ENCODE measurements around the gene ATP2B2. TPM values are rescaled to one million over a fixed set of nuclear protein-coding genes. Genes with fewer than 3 reads are reported as not detected.

The ATP2B2 gene
- polyA plus RNA-seq, 3 donors, result not detected

- H2AFZ ChIP-seq (ENCODE audit: insufficient read depth, low read depth, low read length, poor library complexity, severe bottlenecking), result no peak overlapping the region
- H3K36me3 ChIP-seq (replicated peaks in 1 of 2; ENCODE audit: control insufficient read depth in 1 of 2, insufficient read depth in 2 of 2, low read length in 2 of 2), result no peaks in the 10 kb centered on the region
- no peak overlapping the region for H3K4me2 ChIP-seq (replicated peaks; ENCODE audit: extremely low read depth, low read length, poor library complexity, severe bottlenecking)
- H3K4me1 ChIP-seq (ENCODE audit: control insufficient read depth in 1 of 2, insufficient read depth in 2 of 2, low read length in 2 of 2), result no peaks in the 10 kb centered on the region
- Mint-ChIP-seq H3K27ac (no peak overlapping the region), H3K4me1 (no peaks in the 10 kb centered on the region), H3K4me3 (no peak overlapping the region), H3K36me3 (no peaks in the 10 kb centered on the region), H3K27me3 (ENCODE audit: low read depth in 3 of 3) (peaks cover 5 to 8% (median 8%) of the 10 kb centered on the region in 3 donors), H3K9me3 (no peaks in the 10 kb centered on the region)
- no peak overlapping the region for H3K4me3 ChIP-seq (replicated peaks in 1 of 3; ENCODE audit: low read depth in 2 of 3, low read length in 3 of 3)
- H4K20me1 ChIP-seq (ENCODE audit: insufficient read depth, low read length), result no peaks in the 10 kb centered on the region
- TF ChIP-seq CTCF (IDR thresholded peaks at IDR 0.05), result no peak
- intact Hi-C loops (cut with micrococcal nuclease), result no loop called here
- 99% methylated on average over 8 of the region's 9 CpGs for WGBS (ENCODE audit: insufficient coverage)
- no peaks in the 10 kb centered on the region for H3K79me2 ChIP-seq (ENCODE audit: insufficient read depth, low read length)
- H3K27ac ChIP-seq (ENCODE audit: low read depth in 1 of 2, low read length in 2 of 2), result no peak overlapping the region
- H3K9ac ChIP-seq (ENCODE audit: insufficient read depth, low read length, poor library complexity, severe bottlenecking), result no peak overlapping the region
- no peaks in the 10 kb centered on the region for H3K9me3 ChIP-seq (replicated peaks in 1 of 2; ENCODE audit: control insufficient read depth in 1 of 2, insufficient read depth in 1 of 2, low read length in 2 of 2)
- H3K27me3 ChIP-seq (ENCODE audit: control insufficient read depth in 2 of 2, insufficient read depth in 2 of 2, low read length in 2 of 2), result no peaks in the 10 kb centered on the region
- DNase-seq, result no peak
These were observed 93.6 kb downstream of the ATP2B2 start for GRCh38 chr3:10411598-10412332.

- Mint-ChIP-seq H3K27ac (no peak overlapping the region), H3K9me3 (no peaks in the 10 kb centered on the region), H3K4me3 (no peak overlapping the region), H3K27me3 (ENCODE audit: low read depth in 3 of 3) (peaks cover 2 to 8% (median 2%) of the 10 kb centered on the region in 3 donors), H3K4me1 (no peaks in the 10 kb centered on the region), H3K36me3 (no peaks in the 10 kb centered on the region)
- no peak overlapping the region for H3K4me3 ChIP-seq (replicated peaks in 1 of 3; ENCODE audit: low read depth in 2 of 3, low read length in 3 of 3)
- no peaks in the 10 kb centered on the region for H3K9me3 ChIP-seq (replicated peaks in 1 of 2; ENCODE audit: control insufficient read depth in 1 of 2, insufficient read depth in 1 of 2, low read length in 2 of 2)
- 92% methylated on average over 20 of the region's 21 CpGs for WGBS (ENCODE audit: insufficient coverage)
- no peak overlapping the region for H3K9ac ChIP-seq (ENCODE audit: insufficient read depth, low read length, poor library complexity, severe bottlenecking)
- H3K36me3 ChIP-seq (replicated peaks in 1 of 2; ENCODE audit: control insufficient read depth in 1 of 2, insufficient read depth in 2 of 2, low read length in 2 of 2), result no peaks in the 10 kb centered on the region
- no peak for TF ChIP-seq CTCF (IDR thresholded peaks at IDR 0.05)
- H3K4me1 ChIP-seq (ENCODE audit: control insufficient read depth in 1 of 2, insufficient read depth in 2 of 2, low read length in 2 of 2), result no peaks in the 10 kb centered on the region
- intact Hi-C loops (cut with micrococcal nuclease), result no loop called here
- DNase-seq, result no peak
- H3K27me3 ChIP-seq (ENCODE audit: control insufficient read depth in 2 of 2, insufficient read depth in 2 of 2, low read length in 2 of 2), result no peaks in the 10 kb centered on the region
- H2AFZ ChIP-seq (ENCODE audit: insufficient read depth, low read depth, low read length, poor library complexity, severe bottlenecking), result no peak overlapping the region
- no peak overlapping the region for H3K4me2 ChIP-seq (replicated peaks; ENCODE audit: extremely low read depth, low read length, poor library complexity, severe bottlenecking)
- no peaks in the 10 kb centered on the region for H4K20me1 ChIP-seq (ENCODE audit: insufficient read depth, low read length)
- no peaks in the 10 kb centered on the region for H3K79me2 ChIP-seq (ENCODE audit: insufficient read depth, low read length)
- H3K27ac ChIP-seq (ENCODE audit: low read depth in 1 of 2, low read length in 2 of 2), result no peak overlapping the region
These were observed 94.9 kb downstream of the ATP2B2 start for GRCh38 chr3:10410383-10411002.
